ENCODE measurements around the gene OR2V2.

Gene OR2V2

GRCh38 chr5:181190711-181191525 lies 43.5 kb downstream of the OR2V2 start:
- DNase-seq (ENCODE audit: low read depth) = no peak

- peak; percentile 89 for DNase-seq (ENCODE audit: low read depth)
Observed at GRCh38 chr5:181191526-181192336, 44.3 kb downstream of the OR2V2 start.

GRCh38 chr5:181192337-181193046 lies 45.1 kb downstream of the OR2V2 start:
- DNase-seq (ENCODE audit: low read depth) = no peak

- DNase-seq (ENCODE audit: low read depth) = no peak
Observed at GRCh38 chr5:181193656-181194055, 46.3 kb downstream of the OR2V2 start.

- DNase-seq (ENCODE audit: low read depth) = no peak
Observed at GRCh38 chr5:181194489-181195248, 47.3 kb downstream of the OR2V2 start.

GRCh38 chr5:181195249-181195761 lies 47.9 kb downstream of the OR2V2 start:
- no peak for DNase-seq (ENCODE audit: low read depth)

- DNase-seq (ENCODE audit: low read depth) = no peak
Observed at GRCh38 chr5:181197326-181197951, 50.1 kb downstream of the OR2V2 start.

GRCh38 chr5:181198106-181198685 lies 50.8 kb downstream of the OR2V2 start:
- no peak for DNase-seq (ENCODE audit: low read depth)

- no peak for DNase-seq (ENCODE audit: low read depth)
Observed at GRCh38 chr5:181198905-181199519, 51.6 kb downstream of the OR2V2 start.

GRCh38 chr5:181199881-181200638 lies 52.7 kb downstream of the OR2V2 start:
- no peak for DNase-seq (ENCODE audit: low read depth)

- DNase-seq (ENCODE audit: low read depth) = no peak
Observed at GRCh38 chr5:181200816-181201215, 53.4 kb downstream of the OR2V2 start.

GRCh38 chr5:181203093-181203711 lies 55.8 kb downstream of the OR2V2 start:
- no peak for DNase-seq (ENCODE audit: low read depth)

- DNase-seq (ENCODE audit: low read depth) = no peak
Observed at GRCh38 chr5:181203777-181204112, 56.4 kb downstream of the OR2V2 start.

GRCh38 chr5:181204113-181204825 lies 56.9 kb downstream of the OR2V2 start:
- DNase-seq (ENCODE audit: low read depth) = no peak

GRCh38 chr5:181204826-181205760 lies 57.7 kb downstream of the OR2V2 start, which contains the start of gene TRIM7:
TSS of gene TRIM7 (minus strand) at chr5:181205196. CDS start at chr5:181205110, 86 bp downstream.
- DNase-seq (ENCODE audit: low read depth) = no peak

- DNase-seq (ENCODE audit: low read depth) = no peak
Observed at GRCh38 chr5:181205761-181206649, 58.6 kb downstream of the OR2V2 start.
